NCI-H226 (cell line): Measurements from ENCODE around the gene NME1.
A peak's percentile ranks its signal among the peaks of the same experiment; 100 is the strongest.
"Not testable (repeated sequence)": the region's sequence is repeated elsewhere in the genome, so short reads cannot be mapped to it uniquely, and the experiment has no call there.

Experiments used
- DNase-seq: peaks from one replicate; pipeline ENCODE4 v3.0.0-alpha.2; 2015

Gene NME1

GRCh38 chr17:51153210-51154072, at the start of gene NME1:
Gene NME1 (plus strand): TSS chr17:51153559. CDS start chr17:51155655, 2,096 bp downstream.
- peak; percentile 97 for DNase-seq

GRCh38 chr17:51107778-51108177, 45.6 kb upstream of the NME1 start:
- peak; percentile 54 for DNase-seq

- peak; percentile 6 for DNase-seq
These were observed 40.8 kb upstream of the NME1 start for GRCh38 chr17:51112303-51113222.

GRCh38 chr17:51115179-51115578, 38.2 kb upstream of the NME1 start:
- DNase-seq = no peak

GRCh38 chr17:51118330-51119195, 34.8 kb upstream of the NME1 start:
- DNase-seq = no peak

- peak; percentile 25 for DNase-seq
These were observed 33.7 kb upstream of the NME1 start for GRCh38 chr17:51119415-51120356.

- DNase-seq = peak; percentile 31
These were observed 33.0 kb upstream of the NME1 start for GRCh38 chr17:51120357-51120738.

- peak; percentile 96 for DNase-seq
These were observed 32.4 kb upstream of the NME1 start, which contains the start of gene SPAG9 for GRCh38 chr17:51120739-51121619. Gene SPAG9 (minus strand): TSS chr17:51120868. CDS start chr17:51120656, 212 bp downstream.

GRCh38 chr17:51121620-51122472, 31.5 kb upstream of the NME1 start:
- DNase-seq = peak; percentile 86

- DNase-seq = not testable (repeated sequence)
These were observed 30.8 kb upstream of the NME1 start for GRCh38 chr17:51122473-51123115.

GRCh38 chr17:51124640-51125503, 28.5 kb upstream of the NME1 start:
- DNase-seq = no peak

- DNase-seq = peak; percentile 40
These were observed 25.3 kb upstream of the NME1 start for GRCh38 chr17:51128076-51128475.

GRCh38 chr17:51132964-51133319, 20.4 kb upstream of the NME1 start:
- DNase-seq = no peak

GRCh38 chr17:51133365-51133764, 20.0 kb upstream of the NME1 start:
- DNase-seq = no peak

- no peak for DNase-seq
These were observed 17.4 kb upstream of the NME1 start for GRCh38 chr17:51135956-51136355.

GRCh38 chr17:51142597-51142996, 10.8 kb upstream of the NME1 start:
- DNase-seq = no peak

- no peak for DNase-seq
These were observed 8.9 kb upstream of the NME1 start for GRCh38 chr17:51144266-51145022.
